Renal pelvis (tissue), 4 donors: Measurements from ENCODE around the gene KCND2. TPM values are rescaled to one million over a fixed set of nuclear protein-coding genes. Genes with fewer than 3 reads are reported as not detected.
"Not testable (repeated sequence)": the region's sequence is repeated elsewhere in the genome, so short reads cannot be mapped to it uniquely, and the experiment has no call there.

ENCODE experiments used
- DNase-seq: peaks from one replicate; pipeline ENCODE4 v3.0.0-alpha.2; 2013
- polyA plus RNA-seq, 3 donors: library from polyadenylated mRNA; unstranded; fragments of 120-200 nt; gene quantifications; one replicate each; pipeline ENCODE4 v1.2.1, GENCODE V29; 2013; ENCODE audit not compliant: insufficient read length in 3 of 3

The KCND2 gene
- polyA plus RNA-seq, 3 donors, result 0.53 to 2.0 (median 1.8) TPM

DNA sequence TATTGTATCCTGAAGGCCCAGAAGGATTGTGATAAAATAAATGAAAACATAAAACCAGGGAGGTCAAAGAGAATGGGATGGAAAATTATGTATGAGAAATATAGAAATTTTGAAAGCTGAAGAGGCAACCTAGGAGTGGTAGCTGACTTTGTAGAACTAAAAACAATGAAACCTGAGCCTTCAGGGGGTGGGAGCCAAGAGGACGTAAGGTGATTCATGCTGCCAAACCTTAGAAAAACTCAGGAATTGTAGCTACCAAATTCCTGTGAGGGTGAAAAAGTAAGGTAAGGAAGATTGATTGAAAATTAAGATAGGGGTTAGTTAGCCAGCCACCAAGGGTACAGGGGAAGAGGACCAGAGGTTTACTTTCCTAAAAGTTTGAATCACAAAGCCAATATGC lies 213.2 kb downstream of the KCND2 start:
- no peak for DNase-seq

DNA sequence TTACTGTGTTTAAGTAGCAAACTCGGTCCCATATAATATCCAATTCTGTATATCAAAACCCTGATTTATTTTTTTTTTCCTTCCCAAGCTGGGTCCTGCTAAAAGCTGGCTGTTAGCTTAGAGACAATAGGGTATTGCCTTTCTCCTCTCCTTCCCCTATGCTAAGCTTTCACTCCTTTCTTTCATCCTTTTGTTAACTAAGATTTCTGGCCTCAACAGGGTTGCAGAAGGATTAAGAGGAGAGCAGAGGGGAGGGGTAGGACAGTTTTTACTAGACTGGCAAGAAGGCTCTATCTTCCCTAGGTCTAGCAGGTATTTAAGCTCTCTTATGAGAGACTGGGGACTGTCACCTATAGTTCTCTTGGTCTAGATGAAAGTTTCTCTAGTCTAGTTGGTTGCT lies 229.2 kb downstream of the KCND2 start:
- DNase-seq, result no peak

DNA sequence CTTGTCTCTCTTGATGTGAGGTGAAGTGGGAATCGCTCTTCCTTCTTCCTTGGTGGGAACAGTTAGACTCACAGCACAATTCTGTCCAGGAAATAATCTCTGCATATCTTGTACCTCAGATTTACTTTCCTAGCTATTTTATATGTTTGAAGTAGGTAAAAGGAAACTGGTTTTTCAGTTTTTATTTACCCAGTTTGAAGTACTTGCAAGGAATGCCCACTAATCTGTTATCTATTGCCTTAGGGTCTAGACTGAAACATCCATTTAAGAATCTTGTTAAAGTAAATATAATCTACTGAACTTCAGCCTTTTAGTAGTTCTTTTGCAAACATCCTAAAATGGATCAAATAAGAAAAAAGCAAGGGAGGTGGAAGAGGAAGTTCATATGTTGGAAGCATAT lies 229.8 kb downstream of the KCND2 start:
- no peak for DNase-seq

DNA sequence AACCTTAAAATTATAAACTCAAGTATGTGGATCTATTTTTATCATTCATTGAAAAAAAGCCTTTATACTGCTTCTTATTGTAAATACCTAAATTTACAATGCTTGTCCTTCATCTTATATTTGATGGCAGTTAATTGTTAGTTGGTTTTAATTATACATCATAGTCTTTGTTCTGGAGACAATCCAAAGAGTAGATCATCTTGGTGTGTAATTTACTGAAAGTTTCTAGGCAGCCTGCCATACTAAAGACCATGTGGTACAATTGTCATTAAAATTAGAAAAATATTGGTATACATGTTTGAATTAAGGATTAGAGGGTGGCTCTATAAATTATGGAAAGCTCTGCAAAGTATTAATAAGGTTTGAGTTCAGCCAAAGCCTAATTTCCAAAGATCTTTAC lies 231.4 kb downstream of the KCND2 start:
- DNase-seq, result no peak

DNA sequence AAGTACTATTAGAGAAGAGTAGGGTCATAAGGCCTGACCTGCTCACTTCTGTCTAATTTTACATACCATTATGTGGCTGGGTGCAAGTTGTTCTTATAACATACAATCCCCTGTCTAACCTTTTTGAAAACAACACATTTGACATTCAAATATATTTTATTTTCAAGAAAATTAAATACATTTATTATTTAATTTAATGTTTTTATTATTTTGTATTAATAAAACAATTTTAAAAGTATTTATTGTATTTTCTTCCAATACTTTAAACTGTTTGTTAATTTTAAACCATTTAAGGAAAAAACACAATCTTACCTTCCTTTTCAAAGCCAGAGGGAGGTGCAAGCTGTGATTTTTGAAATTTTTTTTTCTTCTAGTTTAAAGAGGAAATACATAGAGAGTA lies 232.8 kb downstream of the KCND2 start:
- no peak for DNase-seq

DNA sequence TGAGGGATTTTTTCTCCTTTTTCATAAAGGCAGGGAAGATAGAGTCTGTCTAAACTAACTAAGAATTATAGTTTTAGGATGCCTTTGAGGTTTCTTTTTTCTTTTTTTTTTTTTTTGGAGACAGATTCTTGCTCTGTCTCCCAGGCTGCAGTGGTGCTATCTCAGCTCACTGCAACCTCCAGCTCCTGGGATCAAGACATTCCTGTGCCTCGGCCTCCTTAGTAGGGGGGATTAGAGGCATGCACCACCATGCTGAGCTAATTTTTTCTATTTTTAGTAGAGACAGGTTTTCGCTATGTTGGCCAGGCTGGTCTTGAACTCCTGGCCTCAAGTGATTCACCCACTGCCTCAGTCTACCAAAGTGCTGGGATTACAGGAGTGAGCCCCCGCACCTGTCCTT lies 239.7 kb downstream of the KCND2 start:
- DNase-seq, result no peak

DNA sequence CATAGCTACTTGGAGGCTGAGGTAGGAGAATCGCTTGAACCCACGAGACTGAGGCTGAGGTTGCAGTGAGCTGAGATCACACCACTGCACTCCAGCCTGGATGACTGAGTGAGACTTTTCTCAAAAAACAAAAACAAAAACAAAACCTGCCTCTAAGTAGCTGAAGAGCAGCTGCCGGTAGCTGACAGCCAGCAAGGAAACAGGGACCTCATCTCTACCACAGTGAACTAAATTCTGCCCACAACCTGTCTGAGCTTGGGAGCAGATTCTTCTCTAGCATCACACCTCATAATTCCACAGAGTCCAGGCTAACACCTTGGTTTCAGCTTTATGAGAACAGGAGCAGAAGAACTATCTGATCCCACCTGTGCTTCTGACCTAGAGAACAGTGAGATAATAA lies 246.2 kb downstream of the KCND2 start:
- no peak for DNase-seq

DNA sequence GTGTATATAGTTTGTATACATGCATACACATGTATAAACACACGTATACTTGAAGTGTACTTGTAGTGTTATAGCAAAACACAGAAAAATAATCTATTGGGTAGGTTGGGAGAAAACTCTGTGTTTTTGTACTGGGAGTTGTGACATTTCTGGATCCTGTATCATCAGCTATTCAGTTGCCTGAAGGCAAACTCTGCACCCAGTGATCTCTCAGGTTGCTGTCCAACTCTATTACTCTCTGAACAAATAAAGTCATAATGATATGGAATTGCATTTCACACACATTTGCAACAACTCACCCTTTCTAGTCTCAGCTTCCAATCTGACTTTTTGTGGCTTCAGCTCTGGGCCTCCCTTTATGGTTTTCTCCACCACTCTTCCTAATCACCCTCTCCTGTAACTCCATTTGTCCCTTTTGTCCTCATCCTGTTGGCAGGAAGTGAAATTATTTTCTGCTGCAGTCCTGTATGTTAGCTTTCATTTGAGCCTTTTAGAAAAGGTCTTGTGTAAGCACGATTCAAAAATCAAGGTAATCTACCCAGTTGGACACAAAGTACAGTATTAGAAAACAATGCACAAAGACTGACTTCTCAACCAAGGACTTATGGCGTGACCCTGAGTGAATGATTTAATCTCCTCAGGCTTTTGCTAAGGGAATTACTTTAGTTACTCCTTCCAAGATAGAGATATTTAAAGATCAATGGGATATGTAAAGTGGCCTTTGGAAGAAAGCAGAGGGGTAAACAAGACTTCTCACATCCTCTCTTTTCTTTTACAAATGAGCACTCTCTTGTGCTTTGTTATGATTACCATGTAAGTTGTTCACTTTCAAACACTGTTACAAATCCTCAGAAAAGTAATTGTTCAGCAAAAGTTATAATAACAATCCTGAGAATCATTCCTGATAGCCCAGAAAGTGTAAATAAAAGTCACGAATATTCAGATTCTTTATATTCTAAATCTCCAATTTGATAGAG lies 249.1 kb downstream of the KCND2 start:
- no peak for DNase-seq

DNA sequence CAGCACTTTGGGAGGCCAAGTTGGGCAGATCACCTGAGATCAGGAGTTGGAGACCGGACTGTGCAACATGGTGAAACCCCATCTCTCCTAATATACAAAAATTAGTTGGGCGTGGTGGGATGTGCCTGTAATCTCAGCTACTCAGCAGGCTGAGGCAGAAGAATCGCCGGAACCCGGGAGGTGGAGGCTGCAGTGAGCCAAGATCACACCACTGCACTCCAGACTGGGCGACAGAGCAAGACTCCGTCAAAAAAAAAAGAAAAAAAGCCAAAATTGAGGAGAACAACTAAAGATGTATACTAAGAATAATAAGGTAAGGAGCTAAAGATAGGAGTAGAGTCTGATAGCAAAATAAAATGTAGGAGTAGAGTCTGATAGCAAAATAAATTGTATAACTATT lies 251.0 kb downstream of the KCND2 start:
- no peak for DNase-seq

DNA sequence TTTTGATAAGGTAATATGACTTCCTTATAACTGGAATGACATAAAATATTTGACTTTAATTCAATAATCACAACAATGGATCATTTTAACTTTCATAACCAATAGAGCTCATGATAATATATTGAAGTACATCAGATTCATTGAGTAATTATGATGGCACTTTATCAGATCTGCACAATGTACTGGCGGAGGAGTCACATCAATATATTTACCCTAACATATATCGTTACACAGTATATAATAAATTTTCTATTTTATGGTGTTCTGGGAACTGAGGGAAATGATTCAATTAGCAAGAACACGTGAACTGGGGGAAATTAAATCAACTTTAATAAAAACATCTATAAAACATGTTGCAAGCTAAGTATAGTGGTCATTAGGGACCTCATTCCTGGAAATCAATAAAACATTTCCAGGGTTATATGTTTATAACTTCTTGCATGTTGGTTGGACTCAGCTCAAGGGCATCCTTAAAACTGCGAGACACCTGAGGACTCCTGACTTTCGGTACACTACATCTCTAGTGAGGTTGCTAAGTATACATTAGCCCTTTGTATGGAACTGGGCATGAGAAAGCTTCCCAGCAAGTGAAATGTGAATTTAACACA lies 254.0 kb downstream of the KCND2 start:
- no peak for DNase-seq

DNA sequence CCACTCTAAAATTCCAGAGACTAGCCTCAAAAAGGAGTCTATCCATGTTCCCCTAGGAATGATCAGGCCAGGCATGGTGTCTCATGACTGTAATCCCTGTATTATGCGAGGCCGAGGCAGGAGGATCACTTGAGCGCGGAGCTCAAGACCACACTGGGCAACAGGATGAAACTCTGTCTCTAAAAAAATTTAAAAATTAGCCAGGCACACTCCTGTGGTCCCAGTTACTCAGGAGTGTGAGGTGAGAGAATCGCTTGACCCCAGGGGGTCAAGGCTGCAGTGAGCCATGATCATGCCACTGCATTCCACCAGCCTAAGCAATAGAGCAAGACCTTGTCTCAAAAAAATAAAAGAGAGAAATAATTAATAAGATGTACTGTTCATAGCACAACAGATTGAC lies 256.8 kb downstream of the KCND2 start:
- DNase-seq, result no peak

DNA sequence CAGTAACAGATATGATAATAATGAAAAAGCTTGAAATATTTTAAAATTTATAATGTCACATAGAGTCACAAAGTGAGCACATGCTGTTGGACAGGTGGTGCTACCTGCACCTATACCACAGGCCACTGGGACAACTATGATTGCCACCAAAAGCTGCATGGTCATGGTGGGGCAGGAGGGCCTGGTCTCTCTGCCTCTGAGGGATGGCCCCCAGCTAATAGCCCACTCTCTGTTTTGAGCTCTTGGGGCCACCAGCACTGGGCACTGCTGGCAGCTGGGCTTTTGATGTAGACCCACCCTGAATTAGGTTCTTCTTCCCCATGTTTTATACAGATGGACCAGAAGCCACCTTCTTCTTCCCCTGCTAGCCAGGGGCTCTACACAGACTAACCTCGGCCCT lies 265.4 kb downstream of the KCND2 start:
- DNase-seq, result no peak

DNA sequence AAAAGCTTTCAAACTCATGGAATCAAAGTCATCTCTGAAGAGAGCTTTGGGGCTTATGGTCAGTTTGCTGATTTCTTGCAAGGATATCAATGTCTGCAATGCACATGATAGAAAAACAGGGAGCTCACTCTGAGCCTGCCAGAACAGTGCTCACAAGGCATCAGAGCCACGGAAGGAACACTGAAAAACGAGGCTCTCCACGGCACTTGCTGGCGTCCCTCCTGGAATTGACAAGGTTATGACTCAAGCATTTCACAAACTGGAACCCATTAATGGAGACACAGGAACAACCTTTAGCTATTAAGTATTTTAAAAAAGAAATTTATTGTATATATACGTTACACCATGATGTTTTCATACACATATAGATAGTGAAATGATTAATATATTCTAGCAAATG lies 266.3 kb downstream of the KCND2 start:
- no peak for DNase-seq

DNA sequence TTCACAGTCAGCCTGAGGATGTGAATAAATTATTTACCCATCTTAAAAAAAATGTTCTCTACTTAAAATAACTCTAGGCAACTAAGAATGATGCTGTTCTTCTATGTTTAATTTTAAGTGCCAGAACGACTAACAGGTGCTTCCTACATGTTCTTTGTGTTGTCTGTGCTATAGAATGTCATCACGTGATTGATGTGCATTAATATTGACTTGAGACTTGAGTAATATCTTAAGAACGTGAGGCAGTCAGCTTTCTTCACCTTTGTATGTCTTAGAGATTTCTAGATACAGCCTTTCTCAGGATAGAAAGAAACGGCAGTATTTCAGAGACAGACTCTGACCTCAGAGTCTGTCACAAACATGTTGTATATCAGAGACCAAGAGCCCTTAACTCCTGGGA lies 274.6 kb downstream of the KCND2 start:
- DNase-seq, result no peak

DNA sequence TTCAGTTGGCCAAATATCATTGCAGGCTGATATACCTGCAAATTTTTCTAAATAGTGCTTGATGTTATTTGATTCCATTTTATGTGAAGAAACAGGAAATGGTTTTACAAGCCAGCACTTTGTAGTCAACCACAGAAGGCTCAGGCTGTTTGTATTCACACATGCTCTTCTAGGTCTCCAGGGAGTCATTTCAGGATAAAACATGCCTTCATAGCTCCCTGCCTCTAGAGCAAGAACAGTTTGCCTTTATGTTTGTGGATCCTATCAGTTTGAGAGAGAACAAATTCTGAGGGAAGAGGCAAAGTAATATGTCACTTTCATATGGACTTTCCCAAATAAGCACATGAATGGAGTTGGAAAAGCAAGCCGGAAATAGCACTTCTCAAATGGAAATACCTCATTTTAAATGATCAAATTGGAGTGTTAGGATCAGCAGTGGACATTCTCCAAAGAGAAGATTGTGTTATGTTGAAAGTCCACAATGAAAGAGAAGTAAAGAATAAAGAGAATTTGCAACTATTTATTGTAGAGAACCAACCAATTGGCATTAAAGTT lies 277.6 kb downstream of the KCND2 start:
- DNase-seq, result no peak

DNA sequence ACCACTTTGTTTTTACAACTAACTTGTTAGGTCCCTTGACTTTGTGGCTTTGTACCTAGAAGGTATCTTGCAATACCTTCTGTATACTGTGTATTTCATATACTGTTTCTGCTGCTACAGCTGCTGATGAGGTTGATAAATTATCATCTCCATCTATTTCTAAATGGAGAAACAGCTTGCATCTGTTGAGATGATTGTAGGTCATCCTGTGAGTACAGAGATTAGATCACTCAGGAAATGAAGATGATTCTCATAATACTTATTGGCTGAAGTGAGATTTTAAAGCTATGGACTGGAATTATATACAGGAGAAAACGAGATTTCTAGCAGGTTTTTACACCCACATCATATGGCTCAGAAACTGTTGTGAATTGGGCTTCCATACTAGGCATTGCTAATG lies 280.5 kb downstream of the KCND2 start:
- no peak for DNase-seq

DNA sequence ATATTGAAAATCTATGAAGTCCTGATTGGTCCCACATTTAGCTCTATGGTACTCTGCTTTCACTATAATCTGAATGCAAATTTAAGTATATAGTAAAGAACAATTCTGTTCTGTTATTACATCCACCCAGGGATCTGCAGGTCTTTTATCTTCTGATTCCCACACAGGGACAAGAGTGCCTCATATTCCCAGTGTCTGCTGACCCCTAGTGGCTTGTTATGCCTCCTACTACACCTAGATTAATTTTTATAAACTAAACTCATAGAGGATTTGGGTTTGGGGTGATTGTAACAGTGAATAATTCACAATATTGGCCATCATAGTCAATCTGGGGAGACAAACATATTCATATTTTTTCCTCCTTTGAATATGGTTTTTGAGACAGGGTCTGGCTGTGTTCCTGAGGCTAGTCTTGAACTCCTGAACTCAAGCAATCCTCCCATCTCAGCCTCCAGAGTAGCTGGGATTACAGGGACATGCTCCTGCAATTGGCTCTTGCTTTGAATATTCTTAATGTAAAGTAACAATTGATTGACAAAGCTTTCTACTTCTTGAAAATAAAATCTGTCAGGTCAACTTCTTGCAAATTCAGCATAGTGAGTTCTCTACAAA lies 282.1 kb downstream of the KCND2 start:
- DNase-seq, result peak; percentile 46

DNA sequence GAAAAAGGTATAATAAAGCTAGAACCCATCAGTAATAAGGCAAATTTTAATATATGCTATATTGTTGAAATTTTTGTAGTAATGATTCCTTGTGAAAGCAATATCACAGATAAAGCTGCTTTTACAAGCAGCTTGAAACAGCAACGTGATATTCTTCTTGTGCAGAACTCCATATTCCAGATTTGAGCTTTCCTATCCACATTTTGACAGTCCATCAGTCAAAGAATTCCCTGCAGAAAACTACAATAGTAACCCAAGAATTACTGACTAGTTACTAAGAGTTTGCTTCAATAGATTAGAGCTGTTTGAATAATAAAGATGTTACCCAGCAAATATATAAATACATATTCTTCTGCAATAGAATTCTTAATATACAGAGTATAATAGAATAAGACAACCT lies 291.2 kb downstream of the KCND2 start:
- no peak for DNase-seq

DNA sequence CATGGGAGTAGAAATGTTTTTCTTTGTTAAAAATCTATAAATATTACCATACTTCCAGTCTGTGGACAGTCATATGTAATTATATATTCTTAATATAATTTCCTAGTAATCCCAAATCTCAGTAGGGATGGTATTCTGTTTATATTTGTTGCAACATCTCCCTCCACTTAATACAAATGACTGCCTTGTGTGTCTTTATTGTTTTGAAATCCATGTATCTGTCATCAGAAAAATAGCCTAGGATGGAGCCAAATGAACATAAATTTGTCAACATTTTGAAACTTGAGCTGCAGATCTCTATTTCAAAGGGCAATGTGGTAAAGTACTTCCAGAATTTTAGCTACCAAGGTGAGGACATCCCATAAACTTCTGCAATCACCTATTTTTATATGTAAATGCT lies 294.2 kb downstream of the KCND2 start:
- DNase-seq, result no peak

DNA sequence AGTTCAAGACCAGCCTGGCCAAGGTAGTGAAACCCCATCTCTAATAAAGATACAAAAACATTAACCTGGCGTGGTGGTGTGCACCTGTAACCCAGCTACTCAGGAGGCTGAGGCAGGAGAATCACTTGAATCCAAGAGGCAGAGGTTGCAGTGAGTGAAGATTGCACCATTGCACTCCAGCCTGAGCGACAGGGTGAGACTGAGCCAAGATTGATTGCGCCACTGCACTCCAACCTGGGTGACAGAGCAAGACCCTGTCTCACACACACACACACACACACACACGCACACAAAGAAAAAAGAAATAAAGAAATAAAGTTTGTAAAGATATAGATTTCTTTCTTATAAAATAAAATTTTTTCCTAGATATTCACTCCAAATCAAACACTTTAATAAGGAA lies 305.7 kb downstream of the KCND2 start:
- DNase-seq, result not testable (repeated sequence)

DNA sequence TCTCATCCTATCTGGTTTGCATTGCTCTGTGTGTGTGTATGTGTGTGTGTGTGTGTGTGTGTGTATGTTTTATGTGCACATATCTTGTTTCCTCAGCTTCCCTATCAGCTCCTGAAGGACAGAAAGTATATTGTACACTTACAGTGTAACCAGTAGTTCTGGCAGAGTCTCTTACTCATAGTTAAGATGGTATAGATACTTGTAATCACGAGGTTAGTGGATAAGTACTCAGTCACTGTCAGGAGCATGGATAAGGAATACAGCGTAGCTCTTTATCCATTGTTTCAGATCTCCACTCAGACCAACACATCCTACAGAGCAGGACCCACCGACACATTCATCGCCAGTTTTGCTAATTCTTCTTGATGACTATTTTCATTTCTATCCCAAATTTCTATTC lies 309.9 kb downstream of the KCND2 start:
- DNase-seq, result no peak

DNA sequence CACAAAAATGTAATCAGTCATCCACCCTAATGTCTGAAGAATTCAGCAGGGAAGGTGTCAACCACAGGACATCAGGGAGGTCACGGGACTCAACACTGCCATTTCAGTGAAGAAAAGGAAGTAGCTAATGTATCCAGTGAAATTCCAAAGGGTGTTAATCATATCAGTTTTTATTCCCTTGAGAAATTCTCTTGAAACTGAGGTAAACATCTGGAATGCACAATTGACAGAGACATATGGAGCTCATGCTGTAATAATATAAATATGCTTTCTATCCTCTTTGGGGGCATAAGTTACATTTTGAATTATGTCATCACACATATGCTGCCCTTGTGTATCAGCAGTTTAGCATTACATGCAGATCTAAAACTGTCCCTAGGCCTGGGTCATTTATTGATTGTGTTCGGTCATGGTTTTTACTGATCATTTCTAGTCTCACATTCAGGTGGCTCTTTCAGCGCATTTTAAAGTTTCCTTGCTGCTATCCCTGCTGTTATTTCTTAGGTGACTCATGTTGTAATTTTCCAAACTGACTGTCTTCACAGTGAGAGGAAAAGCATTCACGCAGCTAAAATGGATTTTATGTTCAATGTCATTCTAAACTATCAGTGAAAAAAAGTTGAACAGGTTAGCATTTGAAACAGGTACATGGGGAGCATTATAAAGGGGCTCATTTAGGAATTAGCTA lies 311.1 kb downstream of the KCND2 start:
- no peak for DNase-seq
